Skeletal muscle cell (primary cell): ENCODE data around the gene SPTBN1.
"Not testable (repeated sequence)": the region's sequence is repeated elsewhere in the genome, so short reads cannot be mapped to it uniquely, and the experiment has no call there.

Experiments
- DNase-seq: peaks from one replicate; pipeline ENCODE4 v3.0.0-alpha.2; 2010; ENCODE audit warnings: low read depth
- H3K4me3 ChIP-seq: 2 replicates; pipeline ENCODE4 v1.5.1; 2011; ENCODE audit warnings: low read depth, mild to moderate bottlenecking, control low read depth, low read length, moderate library complexity

SPTBN1 gene

GRCh38 chr2:54465143-54465542 lies 9.0 kb downstream of the SPTBN1 start:
- no peak for DNase-seq

DNA sequence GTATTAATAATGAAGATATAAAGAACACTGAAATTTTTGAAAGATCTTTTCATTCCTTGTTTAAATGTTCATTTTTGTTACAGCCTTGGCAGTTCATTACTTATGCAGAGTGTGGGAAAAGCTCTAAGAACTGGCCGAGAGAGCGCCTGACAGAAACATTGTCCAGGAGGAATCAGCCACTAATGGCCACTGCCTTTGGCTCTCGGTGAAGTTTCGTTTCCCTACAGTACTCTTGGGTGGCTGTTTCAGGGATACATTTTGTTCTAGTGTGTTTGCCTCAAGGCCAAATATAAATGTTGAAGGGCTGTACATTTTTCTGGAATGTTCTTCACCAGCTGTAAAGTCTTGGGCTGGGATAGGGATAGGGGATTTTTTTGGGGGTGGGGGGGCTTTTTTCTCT lies 10.7 kb downstream of the SPTBN1 start:
- H3K4me3 ChIP-seq, result no peak overlapping the region
- DNase-seq, result no peak

More at GRCh38 chr2:54465143-54465542, 9.0 kb downstream of the SPTBN1 start:
- no peak overlapping the region for H3K4me3 ChIP-seq

- no peak for DNase-seq
- no peak overlapping the region for H3K4me3 ChIP-seq
Observed at GRCh38 chr2:54468673-54469072, 12.5 kb downstream of the SPTBN1 start.

- DNase-seq, result no peak
- no peak overlapping the region for H3K4me3 ChIP-seq
Observed at GRCh38 chr2:54469484-54470053, 13.4 kb downstream of the SPTBN1 start.

- H3K4me3 ChIP-seq, result no peak overlapping the region
- DNase-seq, result no peak
Observed at GRCh38 chr2:54470266-54470938, 14.3 kb downstream of the SPTBN1 start.

GRCh38 chr2:54471221-54471711 lies 15.1 kb downstream of the SPTBN1 start:
- no peak for DNase-seq
- no peak overlapping the region for H3K4me3 ChIP-seq

DNA sequence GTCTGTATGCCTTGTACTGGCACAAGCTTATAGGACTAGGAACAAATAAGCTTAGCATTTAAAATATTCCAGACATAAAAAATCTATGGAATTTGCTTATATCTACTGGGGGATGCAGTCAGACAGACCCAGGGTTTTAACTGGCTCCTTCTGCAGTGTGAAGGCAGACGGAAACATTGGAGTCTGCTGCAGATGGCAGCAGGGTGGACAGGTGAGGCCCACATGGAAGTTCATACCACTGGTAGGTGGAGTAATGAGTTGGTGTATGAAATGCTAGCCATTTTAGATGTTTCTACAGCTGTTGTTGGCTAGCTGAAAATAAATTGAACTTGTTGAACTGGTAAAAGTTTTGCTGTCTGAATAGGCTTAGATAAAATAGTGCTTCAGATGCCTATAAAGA lies 17.7 kb downstream of the SPTBN1 start:
- no peak for DNase-seq
- H3K4me3 ChIP-seq, result no peak overlapping the region

GRCh38 chr2:54475285-54475684 lies 19.2 kb downstream of the SPTBN1 start:
- H3K4me3 ChIP-seq, result no peak overlapping the region
- no peak for DNase-seq

GRCh38 chr2:54475919-54476318 lies 19.8 kb downstream of the SPTBN1 start:
- no peak for DNase-seq
- no peak overlapping the region for H3K4me3 ChIP-seq

- DNase-seq, result no peak
- no peak overlapping the region for H3K4me3 ChIP-seq
Observed at GRCh38 chr2:54476852-54477251, 20.7 kb downstream of the SPTBN1 start.

GRCh38 chr2:54477896-54478295 lies 21.8 kb downstream of the SPTBN1 start:
- no peak for DNase-seq
- H3K4me3 ChIP-seq, result no peak overlapping the region

DNA sequence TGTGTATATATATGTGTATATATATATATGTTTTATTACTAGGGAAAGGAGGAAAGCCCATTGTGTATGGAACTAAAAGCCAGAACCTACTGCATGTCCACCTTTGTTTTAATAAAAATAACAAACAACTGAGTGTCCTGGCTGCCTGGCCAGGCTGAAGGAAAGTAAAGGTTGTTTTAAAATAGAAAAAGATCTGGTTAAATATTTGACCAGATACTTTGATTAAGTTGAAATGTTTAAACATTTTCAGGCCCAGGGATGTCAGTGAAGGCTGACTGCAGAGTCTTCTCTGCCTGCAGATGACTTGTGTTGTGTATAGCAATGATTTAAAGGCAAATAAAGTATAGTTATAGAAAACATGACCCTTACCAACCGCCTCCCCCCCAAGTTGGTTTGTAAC lies 22.8 kb downstream of the SPTBN1 start:
- no peak for DNase-seq
- no peak overlapping the region for H3K4me3 ChIP-seq

GRCh38 chr2:54479424-54479823 lies 23.3 kb downstream of the SPTBN1 start:
- H3K4me3 ChIP-seq, result no peak overlapping the region
- DNase-seq, result no peak

- DNase-seq, result no peak
- no peak overlapping the region for H3K4me3 ChIP-seq
Observed at GRCh38 chr2:54480025-54480424, 23.9 kb downstream of the SPTBN1 start.

DNA sequence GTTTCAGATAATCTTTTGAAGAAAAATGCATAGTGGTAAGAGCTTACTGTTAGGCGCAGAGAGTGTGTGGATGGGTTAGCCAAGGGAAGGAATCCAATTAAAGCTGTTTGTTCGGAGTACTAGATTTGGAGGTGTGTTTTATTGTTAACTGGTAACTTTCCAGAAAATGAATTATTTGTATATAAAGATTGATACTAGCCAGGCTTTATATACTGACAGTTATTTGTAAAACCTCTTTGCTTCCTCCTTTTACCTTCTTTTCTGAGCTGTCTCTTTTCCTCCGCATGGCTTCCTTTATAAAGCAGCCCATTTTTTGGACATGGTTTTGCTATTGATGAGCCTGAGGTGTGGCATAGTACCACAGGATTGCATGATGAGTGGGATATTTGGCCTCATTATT lies 25.6 kb downstream of the SPTBN1 start:
- no peak for DNase-seq
- no peak overlapping the region for H3K4me3 ChIP-seq

DNA sequence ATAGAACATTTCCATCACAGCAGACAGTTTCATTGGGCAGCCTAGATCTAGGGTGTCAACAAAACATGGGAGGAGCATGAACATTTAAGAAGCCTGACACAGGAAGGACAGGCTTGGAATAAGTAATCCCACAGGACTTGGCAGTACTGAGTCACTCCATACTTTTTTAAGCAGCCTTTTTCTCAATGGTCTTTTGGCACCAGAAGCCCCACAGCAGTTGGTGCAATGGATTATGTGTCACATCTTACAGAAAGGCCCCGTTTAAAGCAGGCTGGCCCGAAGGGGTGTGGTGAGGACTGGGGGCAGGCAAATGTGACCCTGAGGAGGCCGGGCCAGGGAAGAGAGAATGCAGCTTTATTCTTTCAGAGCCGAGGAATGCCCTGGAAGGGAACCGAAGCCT lies 26.6 kb downstream of the SPTBN1 start:
- H3K4me3 ChIP-seq, result no peak overlapping the region
- DNase-seq, result peak; percentile 89

DNA sequence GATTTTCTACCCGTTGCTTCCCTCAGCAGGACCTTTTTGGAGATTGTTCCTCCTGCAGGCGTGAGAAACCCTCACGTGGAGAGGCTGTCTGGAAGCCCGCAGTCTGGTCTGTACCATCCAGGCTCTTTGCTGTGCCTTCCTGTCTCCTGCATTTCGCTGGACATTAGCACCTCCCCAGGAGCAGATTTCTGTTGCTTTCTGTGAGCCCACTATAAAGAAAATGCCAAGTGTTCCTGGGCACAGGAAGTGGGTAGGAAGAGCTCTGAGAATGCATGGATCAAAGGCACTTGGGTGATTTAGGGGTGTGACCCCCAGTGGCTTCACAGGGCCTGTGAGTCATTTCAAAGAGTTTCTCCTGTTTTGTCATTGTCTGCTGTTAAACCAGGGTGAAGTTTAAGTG lies 27.3 kb downstream of the SPTBN1 start:
- no peak for DNase-seq
- H3K4me3 ChIP-seq, result no peak overlapping the region

- not testable (repeated sequence) for H3K4me3 ChIP-seq
Observed at GRCh38 chr2:54485756-54486155, 29.6 kb downstream of the SPTBN1 start.

GRCh38 chr2:54486766-54487165 lies 30.6 kb downstream of the SPTBN1 start:
- DNase-seq, result no peak
- H3K4me3 ChIP-seq, result no peak overlapping the region

More at GRCh38 chr2:54485756-54486155, 29.6 kb downstream of the SPTBN1 start:
- DNase-seq, result not testable (repeated sequence)

DNA sequence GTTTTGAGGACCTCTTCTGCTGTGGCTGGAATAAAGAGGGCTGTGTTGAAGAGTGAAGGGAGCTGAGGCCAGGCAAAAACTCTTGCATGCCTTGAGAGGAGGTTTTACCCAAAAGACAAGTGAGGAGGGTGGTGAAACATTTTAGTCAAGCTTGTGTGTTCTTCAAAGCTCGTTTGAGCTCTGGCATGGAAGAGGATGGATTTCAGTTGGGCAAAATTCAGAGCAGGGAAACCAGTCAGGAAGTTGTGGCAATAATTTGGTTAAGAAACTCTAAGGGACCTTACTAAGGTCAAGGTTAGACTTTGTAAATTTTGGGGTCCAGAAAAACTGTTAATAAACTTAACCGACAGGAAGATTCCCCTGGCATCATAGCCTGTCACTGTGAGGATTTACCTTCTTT lies 34.7 kb downstream of the SPTBN1 start:
- H3K4me3 ChIP-seq, result no peak overlapping the region
- DNase-seq, result no peak

- H3K4me3 ChIP-seq, result no peak overlapping the region
- no peak for DNase-seq
Observed at GRCh38 chr2:54492335-54492734, 36.2 kb downstream of the SPTBN1 start.
